ENCODE results near the gene LRRC4C. TPM values are rescaled to one million over a fixed set of nuclear protein-coding genes. Genes with fewer than 3 reads are reported as not detected.

LRRC4C gene
- total RNA-seq, 2 donors from 2014 or later, result 2.7 to 2.8 TPM

- Histone ChIP-seq H3K4me1 (no peaks in the 10 kb centered on the region), H3K4me3 (no peak overlapping the region), H3K36me3 (no peaks in the 10 kb centered on the region), H3K27ac (no peak overlapping the region), H3K27me3 (no peaks in the 10 kb centered on the region), H3K9me3 (no peaks in the 10 kb centered on the region)
- TF ChIP-seq, protein P1, sequence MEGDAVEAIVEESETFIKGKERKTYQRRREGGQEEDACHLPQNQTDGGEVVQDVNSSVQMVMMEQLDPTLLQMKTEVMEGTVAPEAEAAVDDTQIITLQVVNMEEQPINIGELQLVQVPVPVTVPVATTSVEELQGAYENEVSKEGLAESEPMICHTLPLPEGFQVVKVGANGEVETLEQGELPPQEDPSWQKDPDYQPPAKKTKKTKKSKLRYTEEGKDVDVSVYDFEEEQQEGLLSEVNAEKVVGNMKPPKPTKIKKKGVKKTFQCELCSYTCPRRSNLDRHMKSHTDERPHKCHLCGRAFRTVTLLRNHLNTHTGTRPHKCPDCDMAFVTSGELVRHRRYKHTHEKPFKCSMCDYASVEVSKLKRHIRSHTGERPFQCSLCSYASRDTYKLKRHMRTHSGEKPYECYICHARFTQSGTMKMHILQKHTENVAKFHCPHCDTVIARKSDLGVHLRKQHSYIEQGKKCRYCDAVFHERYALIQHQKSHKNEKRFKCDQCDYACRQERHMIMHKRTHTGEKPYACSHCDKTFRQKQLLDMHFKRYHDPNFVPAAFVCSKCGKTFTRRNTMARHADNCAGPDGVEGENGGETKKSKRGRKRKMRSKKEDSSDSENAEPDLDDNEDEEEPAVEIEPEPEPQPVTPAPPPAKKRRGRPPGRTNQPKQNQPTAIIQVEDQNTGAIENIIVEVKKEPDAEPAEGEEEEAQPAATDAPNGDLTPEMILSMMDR (IDR thresholded peaks at IDR 0.05), result no peak
- DNase-seq (ENCODE audit: low spot score), result no peak
Measured at GRCh38 chr11:40286137-40286536, 1173.3 kb downstream of the LRRC4C start.

DNA sequence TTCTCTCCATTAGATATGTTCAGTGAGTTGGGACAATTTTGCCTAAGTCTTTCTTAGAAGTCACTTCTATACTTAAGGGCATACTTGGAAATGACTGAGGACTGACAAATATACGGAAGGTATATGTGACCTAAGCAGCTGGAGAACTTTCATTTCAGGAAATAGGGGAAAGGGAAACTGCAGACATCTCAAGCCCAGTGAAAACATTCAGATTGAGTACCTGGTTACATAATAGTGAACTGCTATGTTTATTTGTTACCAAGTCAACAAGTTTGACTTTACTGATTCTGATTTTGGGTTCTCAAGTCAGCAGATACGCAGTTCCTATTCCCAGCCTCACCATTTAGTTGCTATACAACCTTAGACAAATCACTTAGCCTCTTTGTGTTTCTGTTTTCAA lies 1173.9 kb downstream of the LRRC4C start:
- no peaks in the 10 kb centered on the region for H3K4me1 ChIP-seq
- no peak overlapping the region for H3K4me3 ChIP-seq
- H3K9me3 ChIP-seq, result no peaks in the 10 kb centered on the region
- no peak for DNase-seq (ENCODE audit: low spot score)
- peak overlapping the region in 1 of 2 donors; percentile 24 for H3K27ac ChIP-seq
- TF ChIP-seq, protein P1 (IDR thresholded peaks at IDR 0.05), result no peak
- no peaks in the 10 kb centered on the region for H3K36me3 ChIP-seq
- H3K27me3 ChIP-seq, result no peaks in the 10 kb centered on the region

GRCh38 chr11:40281052-40281580 lies 1178.3 kb downstream of the LRRC4C start:
- DNase-seq (ENCODE audit: low spot score), result no peak
- Histone ChIP-seq H3K27me3 (no peaks in the 10 kb centered on the region), H3K9me3 (no peaks in the 10 kb centered on the region), H3K36me3 (no peaks in the 10 kb centered on the region), H3K4me3 (no peak overlapping the region), H3K27ac (peak overlapping the region in 1 of 2 donors; percentile 29), H3K4me1 (no peaks in the 10 kb centered on the region)
- TF ChIP-seq, protein P1 (IDR thresholded peaks at IDR 0.05), result no peak

DNA sequence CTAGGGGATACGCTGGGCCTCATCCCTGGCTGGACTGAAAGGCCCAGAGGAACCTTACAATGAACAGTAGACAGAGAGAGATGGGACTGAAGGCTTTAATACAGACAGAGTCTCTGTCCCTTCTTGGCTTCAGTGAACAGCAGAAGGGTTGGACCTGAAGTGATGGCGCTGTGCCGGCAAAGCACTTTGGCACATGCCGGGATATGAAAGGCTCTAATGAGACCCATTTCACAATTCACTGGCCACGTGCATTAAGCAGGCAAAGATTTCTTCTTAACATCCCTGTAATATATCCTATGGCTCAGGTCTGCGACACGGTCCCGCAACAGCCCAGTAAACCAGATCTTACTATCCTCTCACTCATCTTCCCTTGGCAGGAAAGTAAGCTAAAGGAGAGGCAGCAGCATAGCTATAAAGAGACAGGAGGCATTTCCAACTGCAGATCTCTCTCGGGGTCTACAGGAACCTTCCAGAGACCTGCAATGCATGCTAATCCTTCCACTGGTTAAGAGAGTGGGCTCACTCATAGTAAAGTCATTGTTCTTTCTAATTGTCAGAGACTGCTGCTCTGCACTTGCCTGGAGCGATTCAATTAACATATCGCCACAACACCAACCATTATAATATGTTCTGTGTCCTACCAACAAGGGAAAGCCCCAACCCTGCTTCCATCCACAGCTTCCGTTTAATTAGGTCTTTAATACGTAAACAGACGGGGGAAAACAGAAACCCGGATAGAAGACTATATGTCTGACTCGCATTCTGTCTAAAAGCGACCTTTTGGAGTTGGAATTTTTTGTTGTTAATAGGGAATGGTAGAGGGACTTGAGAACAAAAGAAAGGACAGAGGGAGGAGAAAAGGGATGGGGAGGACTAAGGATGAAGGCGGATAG lies 1179.0 kb downstream of the LRRC4C start:
- Histone ChIP-seq H3K9me3 (no peaks in the 10 kb centered on the region), H3K27me3 (no peaks in the 10 kb centered on the region), H3K4me1 (no peaks in the 10 kb centered on the region), H3K27ac (peak overlapping the region in 1 of 2 donors; percentile 29), H3K4me3 (no peak overlapping the region), H3K36me3 (no peaks in the 10 kb centered on the region)
- peak; percentile 69 for DNase-seq (ENCODE audit: low spot score)
- TF ChIP-seq, protein P1 (IDR thresholded peaks at IDR 0.05), result no peak

DNA sequence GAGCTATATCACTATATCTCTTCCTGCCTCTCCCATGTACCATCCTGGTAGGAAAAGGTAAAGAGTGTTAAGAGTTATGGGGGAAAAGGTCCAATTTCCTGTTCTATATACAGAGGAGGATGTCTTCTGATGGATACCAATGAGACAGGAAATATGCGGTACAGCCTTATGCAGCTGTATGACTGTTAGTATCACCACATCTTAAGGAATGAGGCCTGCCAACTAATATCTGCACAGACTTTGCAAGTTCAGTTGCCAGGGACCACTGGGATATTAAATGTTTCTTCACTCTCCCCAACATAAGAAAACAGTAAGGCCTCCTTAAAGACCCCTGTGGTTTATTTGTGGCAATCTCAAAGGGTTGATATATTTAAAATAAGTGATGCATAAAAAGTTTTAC lies 1182.5 kb downstream of the LRRC4C start:
- Histone ChIP-seq H3K4me1 (no peaks in the 10 kb centered on the region), H3K4me3 (no peak overlapping the region), H3K27ac (no peak overlapping the region), H3K9me3 (no peaks in the 10 kb centered on the region), H3K36me3 (no peaks in the 10 kb centered on the region), H3K27me3 (no peaks in the 10 kb centered on the region)
- TF ChIP-seq, protein P1 (IDR thresholded peaks at IDR 0.05), result no peak
- no peak for DNase-seq (ENCODE audit: low spot score)

All from right atrium auricular region (tissue), 2 donors.